ENCODE results near the gene PRTFDC1.

The PRTFDC1 gene

DNA sequence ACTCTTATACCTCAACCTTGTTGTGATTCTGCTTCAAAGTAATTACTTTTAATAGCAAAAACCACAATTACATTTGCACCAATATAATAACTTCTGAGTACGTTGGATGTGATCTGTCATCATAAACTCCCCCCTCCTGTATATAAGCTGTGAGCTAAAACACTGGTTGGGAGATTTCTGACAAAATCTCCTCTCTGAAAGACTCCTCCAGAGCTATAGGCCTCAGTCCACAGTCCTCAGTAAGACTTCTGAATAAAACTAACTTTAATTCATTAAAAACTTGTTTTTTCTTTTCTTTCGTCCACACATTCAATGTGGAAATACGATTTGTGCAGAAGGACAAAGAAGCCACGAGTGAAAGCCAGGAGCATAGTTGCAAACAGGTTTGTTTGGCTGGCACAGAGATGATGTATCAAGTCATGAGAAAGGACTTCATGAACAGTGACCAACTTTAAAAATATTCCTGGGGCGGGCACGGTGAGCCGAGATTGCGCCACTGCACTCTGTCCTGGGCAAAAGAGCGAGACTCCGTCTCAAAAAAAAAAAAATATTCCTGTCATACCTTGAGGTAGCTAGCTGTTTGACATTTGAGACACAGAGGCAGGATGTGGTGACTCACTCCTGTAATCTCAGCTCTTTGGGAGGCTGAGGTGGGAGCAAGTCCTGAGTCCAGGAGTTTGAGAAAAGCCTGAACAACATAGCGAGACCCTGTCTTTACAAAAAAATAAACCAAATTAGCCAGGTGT, 137.7 kb downstream of the PRTFDC1 start:
- TF ChIP-seq, protein P1, sequence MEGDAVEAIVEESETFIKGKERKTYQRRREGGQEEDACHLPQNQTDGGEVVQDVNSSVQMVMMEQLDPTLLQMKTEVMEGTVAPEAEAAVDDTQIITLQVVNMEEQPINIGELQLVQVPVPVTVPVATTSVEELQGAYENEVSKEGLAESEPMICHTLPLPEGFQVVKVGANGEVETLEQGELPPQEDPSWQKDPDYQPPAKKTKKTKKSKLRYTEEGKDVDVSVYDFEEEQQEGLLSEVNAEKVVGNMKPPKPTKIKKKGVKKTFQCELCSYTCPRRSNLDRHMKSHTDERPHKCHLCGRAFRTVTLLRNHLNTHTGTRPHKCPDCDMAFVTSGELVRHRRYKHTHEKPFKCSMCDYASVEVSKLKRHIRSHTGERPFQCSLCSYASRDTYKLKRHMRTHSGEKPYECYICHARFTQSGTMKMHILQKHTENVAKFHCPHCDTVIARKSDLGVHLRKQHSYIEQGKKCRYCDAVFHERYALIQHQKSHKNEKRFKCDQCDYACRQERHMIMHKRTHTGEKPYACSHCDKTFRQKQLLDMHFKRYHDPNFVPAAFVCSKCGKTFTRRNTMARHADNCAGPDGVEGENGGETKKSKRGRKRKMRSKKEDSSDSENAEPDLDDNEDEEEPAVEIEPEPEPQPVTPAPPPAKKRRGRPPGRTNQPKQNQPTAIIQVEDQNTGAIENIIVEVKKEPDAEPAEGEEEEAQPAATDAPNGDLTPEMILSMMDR (conservative IDR thresholded peaks at IDR 0.05), result no peak
- H3K27ac ChIP-seq, result no peak overlapping the region

DNA sequence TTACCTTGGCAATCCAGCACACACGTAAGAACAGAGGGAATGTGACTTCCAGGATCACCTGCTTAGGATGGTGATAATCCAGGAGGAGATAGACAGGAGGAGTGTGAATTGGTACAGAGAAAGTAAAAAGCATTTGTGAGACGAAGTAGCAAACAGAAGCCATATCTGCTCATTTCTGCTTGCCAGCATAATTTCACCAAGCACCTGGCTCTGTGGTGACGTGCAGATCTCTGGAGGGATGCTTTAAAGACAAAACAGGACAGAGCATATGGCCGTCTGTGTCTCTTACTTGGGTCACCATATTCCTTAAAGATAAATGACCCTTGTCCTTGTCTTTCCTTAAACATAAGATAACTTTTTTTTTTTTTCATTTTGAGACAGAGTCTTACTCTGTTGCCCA, 138.6 kb downstream of the PRTFDC1 start:
- no peak overlapping the region for H3K27ac ChIP-seq
- TF ChIP-seq, protein P1 (conservative IDR thresholded peaks at IDR 0.05), result no peak

DNA sequence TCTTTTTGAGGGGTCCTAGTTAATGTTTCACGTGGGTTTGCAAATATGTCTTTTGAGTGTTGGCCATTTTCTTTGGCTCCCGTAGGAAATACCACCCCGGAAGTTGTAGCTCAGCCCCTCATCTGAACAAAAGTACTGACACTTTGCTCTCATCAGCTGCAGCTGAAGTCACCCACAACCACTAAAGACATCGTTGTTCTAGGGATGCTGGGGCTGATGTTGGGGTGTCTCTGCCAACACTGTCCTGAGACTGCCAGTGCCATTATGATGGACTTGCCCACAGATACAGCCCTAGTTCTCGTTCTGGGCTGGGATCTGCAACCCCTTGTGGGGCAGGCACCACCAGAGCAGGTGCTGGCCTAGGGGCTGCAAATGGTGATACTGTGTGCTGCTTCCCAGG, 146.1 kb downstream of the PRTFDC1 start:
- no peak overlapping the region for H3K27ac ChIP-seq
- TF ChIP-seq, protein P1 (conservative IDR thresholded peaks at IDR 0.05), result no peak

DNA sequence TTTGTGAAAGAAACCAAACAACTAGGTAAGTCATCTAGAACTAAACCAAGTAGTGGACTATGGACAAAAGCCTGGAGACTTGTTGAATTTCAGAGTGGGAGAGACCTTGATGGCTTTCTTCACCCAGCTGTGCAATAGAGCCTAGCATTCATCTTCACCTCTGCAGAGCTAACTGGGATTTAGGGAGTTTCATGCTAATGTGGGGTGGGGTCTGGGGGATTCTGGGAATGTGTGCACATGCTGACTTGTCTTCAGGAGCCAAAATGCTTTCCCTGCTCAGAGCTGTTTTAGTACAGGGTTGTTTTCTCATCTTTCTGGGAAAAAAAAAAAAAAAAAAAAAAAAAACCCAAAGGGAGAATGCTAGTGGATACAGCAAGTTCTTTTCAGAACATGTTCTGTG, 147.4 kb downstream of the PRTFDC1 start:
- TF ChIP-seq, protein P1 (conservative IDR thresholded peaks at IDR 0.05), result no peak
- no peak overlapping the region for H3K27ac ChIP-seq

DNA sequence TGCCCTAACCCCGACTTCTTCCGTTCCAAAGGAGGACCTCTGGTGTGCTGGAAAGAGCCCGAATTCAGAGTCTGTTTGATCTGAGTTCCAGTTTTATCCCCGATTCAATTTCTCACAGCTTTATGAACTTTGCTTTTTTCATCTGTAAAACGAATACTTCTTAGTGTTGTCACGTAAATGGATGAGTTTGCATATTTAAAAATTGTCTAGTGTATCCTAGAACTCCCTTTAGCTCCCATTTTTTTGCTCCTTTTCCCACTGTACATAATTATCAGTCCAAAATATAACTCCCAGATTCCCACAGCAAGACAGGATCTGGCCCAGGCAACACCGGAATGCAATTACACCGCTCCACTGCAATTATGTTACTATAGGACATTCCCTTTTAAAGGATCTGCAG, 148.0 kb downstream of the PRTFDC1 start:
- H3K27ac ChIP-seq, result no peak overlapping the region
- TF ChIP-seq, protein P1 (conservative IDR thresholded peaks at IDR 0.05), result no peak

DNA sequence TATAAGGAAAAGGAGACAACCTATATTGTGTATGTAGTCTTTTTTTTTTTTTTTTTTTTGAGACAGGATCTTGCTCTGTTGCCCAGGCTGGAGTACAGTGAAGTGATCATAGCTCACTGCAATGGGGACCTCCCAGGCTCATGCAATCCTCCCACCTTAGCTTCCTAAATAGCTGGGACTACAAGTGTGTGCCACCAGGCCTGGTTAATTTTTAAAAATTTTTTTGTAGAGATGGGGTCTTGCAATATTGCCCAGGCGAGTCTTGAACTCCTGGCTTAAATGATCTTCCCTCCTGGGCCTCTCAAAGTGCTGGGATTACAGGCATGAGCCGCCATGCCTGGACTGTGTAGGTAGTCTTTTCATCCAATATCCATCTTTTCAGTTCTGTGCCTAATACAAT, 150.0 kb downstream of the PRTFDC1 start:
- H3K27ac ChIP-seq, result no peak overlapping the region
- TF ChIP-seq, protein P1 (conservative IDR thresholded peaks at IDR 0.05), result no peak

DNA sequence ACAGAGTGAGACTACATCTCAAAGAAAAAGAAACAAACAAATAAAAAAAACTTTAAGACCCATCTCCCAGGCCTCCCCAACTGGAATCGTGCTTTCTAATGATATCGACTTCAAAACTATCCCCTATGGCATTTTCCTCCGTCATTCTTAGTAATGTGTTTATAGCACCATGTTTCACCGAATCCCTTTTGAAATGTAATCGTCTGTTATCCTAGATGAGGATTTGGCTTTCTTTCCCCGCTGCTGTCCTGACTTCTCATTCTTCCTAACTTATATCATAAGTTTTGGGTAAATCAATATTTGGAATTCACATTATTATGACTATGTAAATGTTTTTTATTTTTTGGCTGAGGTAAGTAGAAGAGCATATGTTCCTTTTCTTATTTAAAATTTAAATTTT, 151.5 kb downstream of the PRTFDC1 start:
- H3K27ac ChIP-seq, result no peak overlapping the region
- TF ChIP-seq, protein P1 (conservative IDR thresholded peaks at IDR 0.05), result no peak
